SKM-1 treated with dmso at 0.1 percent for 144 hours (cell line): Measurements from ENCODE around the gene TMBIM1.
"Not testable (repeated sequence)": the region's sequence is repeated elsewhere in the genome, so short reads cannot be mapped to it uniquely, and the experiment has no call there.

Experiments used
- DNase-seq: peaks from one replicate; lab custom pipeline; 2025; ENCODE audit not compliant: unreplicated experiment; lab: John Stamatoyannopoulos, UW

TMBIM1 gene

GRCh38 chr2:218318241-218318640 lies 25.9 kb upstream of the TMBIM1 start:
- no peak for DNase-seq

DNA sequence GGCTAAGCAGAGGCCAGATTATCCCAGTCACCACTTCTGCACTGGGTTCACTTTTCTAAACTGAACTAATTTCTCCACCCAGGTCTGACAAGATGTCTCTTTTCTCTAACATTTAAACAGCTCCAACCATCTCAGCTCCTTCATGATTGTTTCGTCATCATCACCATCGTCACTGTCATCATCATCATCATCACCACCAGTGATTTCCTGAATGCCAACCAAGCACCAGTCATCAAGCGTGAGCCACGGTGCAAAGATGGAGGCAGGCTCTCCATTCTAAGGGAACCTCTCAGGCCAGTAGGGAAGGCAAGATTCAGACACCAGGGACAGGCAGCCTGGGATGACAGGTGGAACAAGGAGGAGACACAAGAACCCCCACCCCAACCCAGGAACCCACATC lies 25.5 kb upstream of the TMBIM1 start:
- no peak for DNase-seq

- DNase-seq = no peak
These were observed 25.0 kb upstream of the TMBIM1 start for GRCh38 chr2:218317303-218317630.

DNA sequence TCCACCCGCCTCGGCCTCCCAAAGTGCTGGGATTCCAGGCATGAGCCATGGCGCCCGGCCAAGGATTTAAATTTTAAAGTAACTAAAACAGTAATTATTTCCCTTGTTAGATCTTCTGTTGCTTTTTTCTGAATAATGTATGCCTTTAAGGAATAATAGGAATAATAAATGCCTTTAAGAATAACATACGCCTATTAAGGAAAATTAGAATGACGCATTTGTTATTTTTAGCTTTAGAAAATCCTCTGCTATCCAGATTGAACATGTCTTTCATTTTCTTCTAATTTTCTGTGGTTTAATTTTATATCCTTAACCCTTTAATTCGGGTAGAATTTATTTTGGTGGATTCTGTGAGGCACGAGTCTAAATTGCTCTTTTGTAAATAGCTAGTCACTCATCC lies 23.1 kb upstream of the TMBIM1 start:
- DNase-seq = no peak

DNA sequence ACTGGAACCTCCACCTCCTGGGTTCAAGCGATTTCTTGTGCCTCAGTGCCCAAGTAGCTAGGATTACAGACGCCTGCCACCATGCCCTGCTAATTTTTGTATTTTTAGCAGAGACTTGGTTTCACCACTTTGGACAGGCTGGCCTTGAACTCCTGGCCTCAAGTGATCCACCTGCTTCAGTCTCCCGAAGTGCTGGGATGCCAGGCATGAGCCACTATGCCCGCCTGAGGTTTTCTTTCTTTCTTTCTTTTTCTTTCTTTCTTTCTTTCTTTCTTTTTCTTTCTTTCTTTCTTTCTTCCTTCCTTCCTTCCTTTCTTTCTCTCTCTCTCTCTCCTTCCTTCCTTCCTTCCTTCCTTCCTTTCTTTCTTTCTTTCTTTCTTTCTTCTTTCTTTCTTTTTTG lies 22.5 kb upstream of the TMBIM1 start:
- DNase-seq = not testable (repeated sequence)

- no peak for DNase-seq
These were observed 21.1 kb upstream of the TMBIM1 start for GRCh38 chr2:218313356-218313755.

DNA sequence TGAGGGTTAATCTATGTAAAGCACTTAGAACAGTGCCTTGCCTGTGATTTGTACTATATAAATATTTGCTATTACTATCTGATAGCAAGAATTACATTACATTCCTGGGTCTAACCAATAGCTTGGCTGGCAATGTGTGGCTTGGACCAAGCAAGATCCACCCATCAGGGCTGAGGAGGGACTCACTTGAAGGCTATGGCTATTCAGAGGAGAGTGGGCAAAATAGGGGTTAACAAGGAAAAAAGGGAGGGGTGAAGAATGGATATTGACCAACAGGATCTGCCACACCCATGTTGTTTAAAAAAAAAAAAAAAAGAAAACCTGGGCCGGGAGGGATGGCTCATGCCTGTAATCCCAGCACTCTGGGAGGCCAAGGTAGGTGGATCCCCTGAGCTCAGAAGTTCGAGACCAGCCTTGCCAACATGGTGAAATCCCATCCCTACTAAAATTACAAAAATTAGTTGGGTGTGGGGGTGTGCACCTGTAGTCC lies 20.0 kb upstream of the TMBIM1 start:
- DNase-seq = no peak

GRCh38 chr2:218311541-218312266 lies 19.4 kb upstream of the TMBIM1 start:
- DNase-seq = not testable (repeated sequence)

- DNase-seq = no peak
These were observed 18.7 kb upstream of the TMBIM1 start for GRCh38 chr2:218310853-218311540.

DNA sequence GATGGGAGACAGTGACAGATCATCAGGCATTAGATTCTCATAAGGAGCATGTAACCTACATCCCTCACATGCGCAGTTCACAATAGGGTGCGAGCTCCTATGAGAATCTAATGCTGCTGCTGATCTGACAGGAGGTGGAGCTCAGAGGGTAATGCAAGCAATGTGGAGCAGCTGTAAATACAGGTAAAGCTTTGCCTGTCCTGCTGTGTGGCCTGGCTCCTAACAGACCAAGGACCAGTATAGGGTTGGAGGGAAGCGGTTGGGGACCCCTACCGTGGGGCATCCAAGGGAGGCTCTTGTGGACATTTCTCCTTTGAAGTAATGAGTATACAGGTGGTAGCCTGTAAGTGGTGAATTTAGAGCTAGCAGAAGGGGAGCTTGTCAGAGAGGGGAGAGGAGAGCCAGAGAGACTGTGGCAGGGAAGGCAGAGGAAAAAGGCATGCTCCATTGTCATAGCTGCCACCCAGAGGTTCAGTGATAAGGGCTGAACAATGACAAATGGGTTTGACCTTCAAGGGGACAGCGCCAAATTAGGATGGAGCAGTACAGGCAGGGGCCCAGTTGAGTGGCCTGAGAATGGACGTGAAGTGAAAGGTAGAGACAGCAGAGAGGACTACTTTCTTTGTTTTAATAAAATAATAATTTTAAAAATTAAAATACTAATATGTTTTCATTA lies 15.2 kb upstream of the TMBIM1 start:
- DNase-seq = no peak

GRCh38 chr2:218306184-218306920 lies 14.0 kb upstream of the TMBIM1 start:
- no peak for DNase-seq

GRCh38 chr2:218305383-218305782 lies 13.1 kb upstream of the TMBIM1 start:
- no peak for DNase-seq

- peak; percentile 81 for DNase-seq
These were observed 9.0 kb upstream of the TMBIM1 start for GRCh38 chr2:218301176-218301819.

DNA sequence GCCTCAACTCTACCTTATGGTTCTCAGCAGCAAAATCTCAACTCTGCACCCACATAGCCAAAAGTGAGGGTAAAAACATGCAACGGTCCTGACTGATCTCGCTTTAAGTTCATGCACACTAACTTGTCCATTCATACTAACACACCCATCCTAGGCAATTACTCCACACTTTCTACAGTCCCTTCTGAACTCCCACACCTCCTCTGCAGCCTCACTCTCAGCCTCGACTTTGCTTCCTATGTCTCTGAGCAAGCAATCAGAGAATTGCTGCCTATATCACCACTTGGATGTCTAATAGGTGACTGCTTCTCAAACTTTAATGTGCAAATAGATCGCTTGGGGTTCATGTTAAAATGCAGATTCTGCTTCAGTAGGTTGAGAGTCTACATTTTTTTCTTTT lies 7.8 kb upstream of the TMBIM1 start:
- DNase-seq = no peak

GRCh38 chr2:218298314-218298875 lies 6.1 kb upstream of the TMBIM1 start:
- no peak for DNase-seq

DNA sequence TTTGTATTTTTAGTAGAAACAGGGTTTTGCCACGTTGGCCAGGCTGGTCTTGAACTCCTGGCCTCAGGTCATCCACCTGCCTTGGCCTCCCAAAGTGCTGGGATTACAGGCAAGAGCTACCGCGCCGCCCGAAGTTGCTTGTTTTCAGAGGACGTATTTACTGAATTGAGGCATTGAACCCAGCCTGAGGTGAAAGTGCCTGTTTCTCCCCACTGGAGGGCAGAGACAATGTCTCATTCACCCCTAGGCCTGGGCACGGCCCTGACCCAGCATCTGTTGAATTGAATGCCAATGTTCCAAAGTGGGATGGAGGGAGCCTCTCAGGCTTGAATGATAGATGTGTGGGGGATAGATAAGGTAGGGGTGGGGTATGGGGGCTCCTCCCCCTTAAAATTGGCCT lies 4.5 kb upstream of the TMBIM1 start:
- DNase-seq = no peak

DNA sequence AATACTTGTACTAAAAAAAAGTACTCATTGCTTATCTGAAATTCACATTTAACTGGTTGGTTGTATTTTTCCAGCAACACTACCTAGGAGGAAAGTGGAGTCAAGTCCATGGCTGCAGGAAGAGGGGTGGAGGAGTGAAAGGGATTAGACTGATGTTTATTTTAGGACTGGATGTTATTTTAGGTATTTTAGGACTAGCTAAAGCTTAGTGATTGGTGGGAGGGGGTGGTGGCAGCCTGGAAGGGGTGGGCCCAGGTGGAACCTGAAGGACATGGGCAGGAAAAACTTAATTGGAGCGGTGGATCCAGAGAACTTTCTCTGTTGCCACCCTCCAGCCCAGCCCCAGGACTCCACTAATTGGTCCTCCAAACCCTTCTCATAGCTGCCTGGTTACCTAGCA lies 3.9 kb upstream of the TMBIM1 start:
- DNase-seq = no peak

- DNase-seq = no peak
These were observed 2.7 kb upstream of the TMBIM1 start for GRCh38 chr2:218295029-218295428.

- no peak for DNase-seq
These were observed 2.2 kb upstream of the TMBIM1 start for GRCh38 chr2:218294430-218295022.

- no peak for DNase-seq
These were observed 1.6 kb upstream of the TMBIM1 start for GRCh38 chr2:218293715-218294429.
